ENCODE results near the gene CIPC.

The CIPC gene

GRCh38 chr14:77063571-77064171 lies 34.4 kb upstream of the CIPC start:
- ChIA-PET CTCF (interaction anchor here (0.6 to 1.4 kb wide), 3 partner anchors 150 to 191 kb away, joined by 3 to 9 read pairs (median 6); no protein-coding TSS in a partner anchor), POLR2A (ENCODE audit: low non-redundant PET) (interaction anchor here (0.8 kb wide), 1 partner anchor 36 kb away, joined by 3 read pairs; no protein-coding TSS in a partner anchor)
- no peak for DNase-seq (ENCODE audit: low spot score)
- H3K27ac ChIP-seq, result no peak overlapping the region
- TF ChIP-seq CTCF (conservative IDR thresholded peaks at IDR 0.05; ENCODE audit: low read depth), result no peak

- POLR2A ChIA-PET (ENCODE audit: low non-redundant PET), result interaction anchor here (0.8 kb wide), 1 partner anchor 37 kb away, joined by 3 read pairs; no protein-coding TSS in a partner anchor
Observed at GRCh38 chr14:77064521-77065178, 33.4 kb upstream of the CIPC start.

GRCh38 chr14:77065851-77066577 lies 32.0 kb upstream of the CIPC start:
- CTCF ChIA-PET, result interaction anchor here (0.8 to 1.8 kb wide), 2 partner anchors 153 to 190 kb away, joined by 4 to 6 read pairs; no protein-coding TSS in a partner anchor
- DNase-seq (ENCODE audit: low spot score), result no peak
- no peak for TF ChIP-seq CTCF (conservative IDR thresholded peaks at IDR 0.05; ENCODE audit: low read depth)
- POLR2A ChIA-PET (ENCODE audit: low non-redundant PET), result interaction anchor here (0.7 kb wide), 1 partner anchor 346 kb away, joined by 5 read pairs; no protein-coding TSS in a partner anchor
- peak overlapping the region; percentile 18; the same call in 1 of the 2 replicates for H3K27ac ChIP-seq

More at GRCh38 chr14:77064521-77065178, 33.4 kb upstream of the CIPC start:
- no peak for TF ChIP-seq CTCF (conservative IDR thresholded peaks at IDR 0.05; ENCODE audit: low read depth)
- CTCF ChIA-PET, result interaction anchor here (1.4 to 1.8 kb wide), 2 partner anchors 151 to 189 kb away, joined by 6 to 9 read pairs; no protein-coding TSS in a partner anchor
- H3K27ac ChIP-seq, result no peak overlapping the region
- no peak for DNase-seq (ENCODE audit: low spot score)

- peak overlapping the region; percentile 18; the same call in 1 of the 2 replicates for H3K27ac ChIP-seq
- ChIA-PET CTCF (interaction anchor here (0.8 to 2.2 kb wide), 3 partner anchors 44 to 190 kb away, joined by 3 to 14 read pairs (median 4); no protein-coding TSS in a partner anchor), POLR2A (ENCODE audit: low non-redundant PET) (no interaction called here)
- no peak for TF ChIP-seq CTCF (conservative IDR thresholded peaks at IDR 0.05; ENCODE audit: low read depth)
- no peak for DNase-seq (ENCODE audit: low spot score)
Observed at GRCh38 chr14:77066578-77067172, 31.4 kb upstream of the CIPC start.

GRCh38 chr14:77067632-77068516 lies 30.2 kb upstream of the CIPC start:
- POLR2A ChIA-PET (ENCODE audit: low non-redundant PET), result no interaction called here
- peak; percentile 91 for TF ChIP-seq CTCF (conservative IDR thresholded peaks at IDR 0.05; ENCODE audit: low read depth)
- peak; percentile 80 for DNase-seq (ENCODE audit: low spot score)
- peak overlapping the region; percentile 57 for H3K27ac ChIP-seq
- CTCF ChIA-PET, result interaction anchor here (0.6 to 5.5 kb wide), 12 partner anchors 16 to 1545 kb away, joined by 3 to 81 read pairs (median 4); no protein-coding TSS in a partner anchor

Measured in RWPE1 (cell line).